HG03439 (cell line): ENCODE data around the gene BANF1.
"Not testable (repeated sequence)": the region's sequence is repeated elsewhere in the genome, so short reads cannot be mapped to it uniquely, and the experiment has no call there.

Experiments
- ATAC-seq: cut with Tn5 transposase; IDR thresholded peaks from one replicate; pipeline ENCODE4 v1.9.1; 2021; ENCODE audit warnings: mild to moderate bottlenecking, moderate library complexity; ENCODE audit not compliant: unreplicated experiment

The BANF1 gene

DNA sequence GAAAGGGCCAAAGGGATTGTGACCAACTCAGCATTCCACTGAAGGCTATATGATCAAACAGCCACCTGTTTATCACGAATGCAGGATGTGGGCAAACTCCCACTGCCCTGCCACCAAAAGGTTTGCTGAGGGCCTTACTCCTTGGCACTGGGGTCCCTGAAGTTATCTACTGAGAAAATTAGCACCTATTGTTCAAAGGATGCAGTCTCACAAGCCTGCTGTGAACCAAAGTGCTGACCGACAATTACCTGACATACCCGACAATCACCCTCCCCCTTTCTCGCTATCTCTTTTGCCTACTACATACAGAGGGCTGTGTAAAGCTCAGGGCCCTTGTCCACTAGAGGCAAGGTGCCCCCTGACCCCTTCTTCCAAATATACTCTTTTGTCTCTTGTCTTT, 7.7 kb downstream of the BANF1 start:
- not testable (repeated sequence) for ATAC-seq

DNA sequence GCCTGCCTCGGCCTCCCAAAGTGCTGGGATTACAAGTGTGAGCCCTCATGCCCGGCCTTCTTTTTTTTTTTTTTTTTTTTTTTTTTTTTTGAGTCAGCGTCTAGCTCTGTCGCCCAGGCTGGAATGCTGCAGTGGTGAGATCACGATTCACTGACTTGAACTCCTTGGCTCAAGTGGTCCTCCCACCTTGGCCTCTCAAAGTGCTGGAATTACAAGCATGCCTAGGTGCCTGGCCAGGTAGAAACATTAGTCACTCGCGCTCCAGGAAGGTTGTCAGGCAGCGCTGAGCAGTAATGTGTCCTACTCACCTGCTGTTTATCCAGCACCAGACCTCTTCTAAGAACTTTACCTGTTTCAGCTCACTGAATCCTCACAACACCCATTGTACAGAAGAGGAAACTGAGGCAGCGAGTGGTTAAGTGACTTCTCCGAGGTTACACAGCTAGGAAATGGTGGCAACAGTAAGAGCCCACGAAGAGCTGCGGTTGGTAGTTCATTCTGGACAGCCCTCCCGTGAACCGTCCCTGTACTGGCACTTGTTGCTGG, 9.0 kb downstream of the BANF1 start:
- no peak for ATAC-seq

DNA sequence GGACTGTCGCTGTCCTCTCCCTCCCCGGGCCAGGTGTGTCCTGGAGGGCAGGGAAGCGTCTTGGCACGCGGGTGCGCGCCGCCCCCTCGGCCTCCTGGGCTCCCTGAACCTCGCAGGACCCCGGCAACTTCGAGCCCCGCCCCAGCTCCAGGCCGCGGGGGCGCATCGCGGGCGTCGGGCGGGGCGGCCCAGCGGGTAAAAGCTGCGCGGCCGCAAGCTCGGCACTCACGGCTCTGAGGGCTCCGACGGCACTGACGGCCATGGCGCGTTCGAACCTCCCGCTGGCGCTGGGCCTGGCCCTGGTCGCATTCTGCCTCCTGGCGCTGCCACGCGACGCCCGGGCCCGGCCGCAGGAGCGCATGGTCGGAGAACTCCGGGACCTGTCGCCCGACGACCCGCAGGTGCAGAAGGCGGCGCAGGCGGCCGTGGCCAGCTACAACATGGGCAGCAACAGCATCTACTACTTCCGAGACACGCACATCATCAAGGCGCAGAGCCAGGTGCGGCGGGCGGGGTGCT, 9.5 kb downstream of the BANF1 start, which contains the start of gene CST6:
TSS of gene CST6 (plus strand) at position 224 of the 519 bp plus-strand sequence. CDS start at position 261, 37 bp downstream.
- ATAC-seq = no peak

DNA sequence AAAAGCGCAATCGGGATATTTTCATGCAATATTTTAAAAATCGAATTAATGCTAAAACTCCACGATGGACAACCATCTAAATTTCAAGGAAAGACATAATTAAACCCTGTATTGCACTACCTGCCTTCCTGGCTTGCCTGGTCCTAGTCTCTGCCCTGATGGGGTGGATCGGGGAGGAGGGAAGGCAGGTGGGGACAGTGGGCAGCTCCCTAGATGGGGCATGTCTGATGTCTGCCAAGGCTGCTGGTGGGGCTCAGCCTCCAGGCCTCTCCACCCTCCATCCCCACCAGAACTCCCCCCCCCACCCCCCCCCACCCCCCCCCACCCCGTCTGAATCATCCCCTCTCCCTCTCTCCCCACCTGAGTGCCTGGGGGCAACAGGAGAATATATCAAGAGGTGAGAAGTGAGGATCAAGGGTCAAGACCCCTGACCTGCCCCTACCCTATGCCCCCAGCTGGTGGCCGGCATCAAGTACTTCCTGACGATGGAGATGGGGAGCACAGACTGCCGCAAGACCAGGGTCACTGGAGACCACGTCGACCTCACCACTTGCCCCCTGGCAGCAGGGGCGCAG, 10.2 kb downstream of the BANF1 start:
- no peak for ATAC-seq

DNA sequence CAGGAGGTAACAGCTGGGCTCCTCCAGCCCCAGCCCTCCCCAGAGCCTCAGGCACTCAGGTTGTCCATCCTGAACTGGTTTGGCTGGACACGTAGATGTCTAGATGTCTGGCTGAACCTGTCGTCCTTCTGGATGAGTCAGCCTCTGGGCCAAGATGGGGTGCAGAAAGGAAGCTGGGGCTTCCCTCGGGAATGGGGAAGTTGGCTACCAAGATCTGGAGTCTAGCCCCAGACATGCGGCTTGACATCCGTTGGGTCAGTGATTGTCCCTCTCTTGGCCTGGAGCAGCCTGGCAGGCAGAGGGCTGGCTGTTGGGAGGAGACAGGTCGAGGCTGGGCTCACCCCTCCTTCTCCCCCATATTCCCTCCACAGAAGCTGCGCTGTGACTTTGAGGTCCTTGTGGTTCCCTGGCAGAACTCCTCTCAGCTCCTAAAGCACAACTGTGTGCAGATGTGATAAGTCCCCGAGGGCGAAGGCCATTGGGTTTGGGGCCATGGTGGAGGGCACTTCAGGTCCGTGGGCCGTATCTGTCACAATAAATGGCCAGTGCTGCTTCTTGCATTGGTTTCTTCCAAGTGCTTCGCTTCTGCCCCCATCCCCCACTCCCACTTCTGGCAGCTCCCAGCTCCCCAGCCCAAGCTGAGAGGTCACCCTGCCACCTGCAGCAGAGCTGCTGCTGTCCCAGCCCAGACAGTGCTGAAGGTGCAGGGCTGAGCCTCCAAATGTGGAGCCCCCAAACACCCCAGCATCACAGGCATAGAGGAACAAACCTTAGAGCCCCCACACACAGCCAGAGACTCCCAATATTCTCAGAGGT, 10.9 kb downstream of the BANF1 start:
- ATAC-seq = no peak

DNA sequence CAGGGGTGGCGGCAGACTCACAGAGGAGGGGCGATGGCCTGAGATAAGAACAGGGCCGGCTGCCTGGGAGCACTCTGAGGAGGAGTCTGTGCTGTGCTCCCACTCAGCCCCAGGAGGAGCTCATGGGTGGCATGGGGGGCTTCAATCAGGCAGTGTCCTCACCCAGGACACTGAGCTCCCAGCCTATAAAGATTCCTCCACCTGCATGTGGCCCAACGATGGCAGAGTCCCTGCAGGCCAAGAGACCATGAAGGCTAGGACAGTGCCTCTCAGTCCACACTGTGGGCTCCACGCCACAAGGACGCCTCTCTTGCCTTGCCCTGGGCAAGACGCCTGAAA, 11.4 kb downstream of the BANF1 start:
- ATAC-seq = no peak

DNA sequence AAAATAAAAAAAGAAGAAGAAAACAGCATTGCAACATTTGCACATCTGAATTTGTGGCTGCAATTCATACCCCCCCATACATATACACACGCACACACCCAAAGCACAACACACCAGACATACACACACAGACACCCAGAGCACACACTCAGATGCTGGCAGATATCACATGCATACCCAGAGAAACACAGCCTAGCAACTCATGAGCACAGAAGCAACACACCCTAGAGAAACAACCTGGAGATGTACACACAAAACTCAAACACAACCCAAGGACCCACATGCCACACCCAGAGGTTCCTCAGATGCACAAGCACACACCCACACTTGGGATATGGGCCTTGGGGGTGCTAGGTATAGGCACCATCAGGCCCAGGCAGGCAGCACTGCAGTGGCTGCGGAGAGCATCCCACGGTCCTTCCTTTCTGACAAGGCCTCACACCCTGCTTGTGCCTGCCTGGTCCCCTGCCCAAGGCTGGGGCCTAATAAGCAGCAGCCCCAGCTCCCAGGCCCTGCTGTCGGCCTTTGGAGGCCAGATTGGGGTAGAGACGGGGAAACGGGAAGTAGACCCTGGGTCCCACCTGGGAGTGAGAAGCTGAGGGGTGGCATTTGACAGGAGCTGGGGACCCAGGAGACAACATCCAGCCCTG, 12.6 kb downstream of the BANF1 start:
- no peak for ATAC-seq

DNA sequence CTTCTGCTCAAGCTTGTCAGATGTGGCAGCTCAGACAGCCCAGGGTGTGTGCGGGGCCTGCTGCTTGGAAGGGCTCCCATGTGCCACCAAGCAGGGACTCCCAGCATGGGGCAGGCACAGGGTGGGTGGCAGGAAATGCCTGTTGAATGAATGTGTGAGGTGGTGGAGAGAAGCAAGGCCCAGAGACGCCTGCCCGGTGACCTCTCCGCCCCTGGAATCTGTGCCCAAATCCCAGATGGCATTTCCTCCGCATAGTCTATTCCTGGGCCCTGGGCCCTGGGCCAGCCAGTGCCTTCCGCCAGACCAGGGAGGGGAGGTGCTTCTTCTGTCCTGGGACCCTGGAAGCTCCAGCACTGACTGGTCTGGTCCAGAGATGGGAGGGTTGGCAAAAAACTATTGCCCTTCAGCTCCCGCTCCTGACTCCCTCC, 13.2 kb downstream of the BANF1 start:
- ATAC-seq = no peak

DNA sequence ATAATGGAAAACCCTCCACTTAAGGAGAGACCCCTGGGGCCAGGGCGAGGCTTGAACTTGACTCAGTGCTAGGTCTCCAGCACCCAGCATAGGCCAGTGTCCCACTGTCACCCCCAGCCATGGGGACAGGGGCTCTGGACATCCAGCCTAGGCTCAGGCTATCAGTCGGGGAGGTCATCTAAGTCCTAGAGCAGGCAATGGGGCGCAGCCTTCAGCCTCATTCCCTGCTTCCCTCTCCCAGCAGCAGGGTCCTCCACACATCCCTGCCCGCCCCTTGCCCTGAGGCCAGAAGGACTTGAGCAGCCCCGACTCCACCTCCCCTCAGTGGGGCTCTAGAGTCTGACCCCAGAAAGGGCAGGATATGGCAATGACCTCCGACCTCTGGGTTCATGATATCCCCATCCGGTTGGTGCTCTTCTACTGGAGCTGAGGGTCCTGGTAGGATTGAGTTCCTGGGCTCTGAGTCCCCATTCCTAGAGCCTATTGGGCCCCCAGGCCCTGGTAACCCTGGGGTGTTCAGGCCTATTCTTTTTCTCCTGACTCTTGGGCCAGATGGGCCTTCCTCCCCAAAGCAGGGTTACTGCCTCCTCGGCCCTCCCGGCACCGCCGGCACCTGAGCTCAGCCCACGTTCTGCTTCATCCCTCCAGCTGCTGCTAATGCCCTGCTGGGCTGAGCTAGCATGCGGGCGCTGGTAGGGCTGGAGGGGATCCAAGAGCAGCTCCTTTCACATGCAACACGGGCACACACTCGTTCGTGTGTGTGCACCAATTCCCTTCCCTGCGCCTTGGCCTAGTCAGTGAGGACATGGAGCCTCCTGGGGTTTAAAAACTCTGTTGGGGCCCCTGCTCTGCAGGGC, 13.9 kb downstream of the BANF1 start:
- ATAC-seq = no peak

DNA sequence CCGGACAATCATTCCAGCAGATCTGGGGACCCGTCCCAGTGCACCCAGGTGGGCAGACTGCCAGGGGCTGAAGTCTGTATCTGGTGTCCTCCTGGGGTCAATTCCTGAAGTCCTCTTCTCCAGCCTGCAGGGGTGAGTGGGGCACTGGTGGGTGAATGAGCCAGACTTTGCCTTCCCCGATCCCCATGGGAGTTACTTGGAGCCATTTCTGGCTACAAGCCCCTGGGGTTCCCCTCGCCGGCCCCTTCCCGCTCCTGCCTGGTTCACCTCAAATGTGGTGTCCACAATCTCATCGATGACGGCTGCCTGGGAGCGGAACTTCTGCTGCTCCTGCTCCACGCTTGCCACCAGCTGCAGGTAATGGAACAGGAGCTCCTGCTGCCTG, 14.5 kb downstream of the BANF1 start:
- no peak for ATAC-seq

DNA sequence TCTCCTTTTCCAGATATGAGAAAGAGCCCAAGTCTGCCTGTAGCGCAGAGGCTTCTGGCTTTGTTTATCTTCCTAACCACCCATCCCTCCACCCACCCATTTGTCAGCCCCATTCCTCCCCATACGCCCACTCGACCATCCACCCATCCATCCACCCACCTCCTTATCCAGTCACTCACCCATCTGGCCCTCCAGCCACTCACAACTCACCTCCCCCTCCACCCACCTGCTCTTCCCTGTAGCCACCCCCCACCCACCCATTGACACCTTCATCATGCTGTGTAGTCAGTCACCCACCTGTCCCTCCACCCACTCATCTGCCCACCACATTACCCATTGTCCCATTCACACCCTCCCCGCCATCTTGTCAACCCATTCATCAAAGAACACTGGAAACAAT, 15.0 kb downstream of the BANF1 start:
- ATAC-seq = no peak

DNA sequence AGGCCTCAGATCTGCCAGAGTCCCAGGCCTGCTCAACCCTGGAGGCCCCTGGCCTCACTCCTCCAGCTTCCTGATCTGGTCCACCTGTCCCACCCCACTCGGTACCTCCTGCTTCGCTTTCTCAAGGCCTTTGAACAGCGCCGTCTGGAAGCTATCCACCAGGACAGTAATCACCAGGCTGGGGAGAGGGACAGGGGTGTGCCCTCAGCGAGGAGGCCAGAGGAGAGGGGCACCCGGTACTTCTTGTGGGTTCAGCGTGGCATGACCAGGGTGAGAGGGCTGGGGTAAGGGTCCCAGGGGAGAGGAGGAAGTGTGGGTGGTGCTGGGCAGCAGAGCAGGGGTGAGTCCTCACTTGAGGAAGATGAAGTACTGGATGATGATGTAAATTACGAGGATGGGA, 17.9 kb downstream of the BANF1 start:
- ATAC-seq = no peak

DNA sequence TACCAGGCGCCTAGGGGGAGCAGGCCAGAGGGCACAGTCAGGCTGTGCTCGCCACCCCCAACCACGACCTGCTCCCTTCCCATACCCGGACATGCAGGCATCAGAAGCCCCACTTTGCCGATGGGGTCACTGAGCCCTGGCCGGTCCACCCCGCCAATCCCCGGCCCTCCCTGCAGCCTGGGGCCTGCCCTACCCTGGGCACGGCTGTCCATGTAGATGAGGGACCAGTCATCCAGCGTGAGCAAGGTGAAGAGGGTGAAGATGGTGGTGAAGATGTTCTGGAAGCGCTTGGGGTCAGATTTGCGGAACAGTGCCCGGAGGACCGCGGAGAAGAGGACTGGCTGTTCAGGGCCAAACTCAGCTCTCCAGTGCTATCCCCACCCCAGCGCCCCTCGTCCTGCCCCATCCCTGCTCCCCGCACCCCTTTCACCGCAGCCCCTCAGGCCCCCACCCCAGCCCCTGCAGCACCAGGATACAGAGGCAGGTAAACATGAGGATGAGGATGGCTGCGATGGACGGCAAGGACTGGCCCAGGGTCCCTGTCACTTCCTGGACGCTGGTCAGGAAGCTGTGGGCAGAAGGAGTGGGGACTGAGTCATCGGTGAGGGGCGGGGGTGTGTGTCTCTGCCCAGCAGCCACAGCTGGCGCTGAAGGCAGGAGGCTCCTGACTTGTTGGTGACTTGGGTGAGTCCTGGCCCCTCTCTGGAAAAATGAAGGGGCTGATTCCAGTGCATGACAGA, 18.5 kb downstream of the BANF1 start:
- no peak for ATAC-seq

DNA sequence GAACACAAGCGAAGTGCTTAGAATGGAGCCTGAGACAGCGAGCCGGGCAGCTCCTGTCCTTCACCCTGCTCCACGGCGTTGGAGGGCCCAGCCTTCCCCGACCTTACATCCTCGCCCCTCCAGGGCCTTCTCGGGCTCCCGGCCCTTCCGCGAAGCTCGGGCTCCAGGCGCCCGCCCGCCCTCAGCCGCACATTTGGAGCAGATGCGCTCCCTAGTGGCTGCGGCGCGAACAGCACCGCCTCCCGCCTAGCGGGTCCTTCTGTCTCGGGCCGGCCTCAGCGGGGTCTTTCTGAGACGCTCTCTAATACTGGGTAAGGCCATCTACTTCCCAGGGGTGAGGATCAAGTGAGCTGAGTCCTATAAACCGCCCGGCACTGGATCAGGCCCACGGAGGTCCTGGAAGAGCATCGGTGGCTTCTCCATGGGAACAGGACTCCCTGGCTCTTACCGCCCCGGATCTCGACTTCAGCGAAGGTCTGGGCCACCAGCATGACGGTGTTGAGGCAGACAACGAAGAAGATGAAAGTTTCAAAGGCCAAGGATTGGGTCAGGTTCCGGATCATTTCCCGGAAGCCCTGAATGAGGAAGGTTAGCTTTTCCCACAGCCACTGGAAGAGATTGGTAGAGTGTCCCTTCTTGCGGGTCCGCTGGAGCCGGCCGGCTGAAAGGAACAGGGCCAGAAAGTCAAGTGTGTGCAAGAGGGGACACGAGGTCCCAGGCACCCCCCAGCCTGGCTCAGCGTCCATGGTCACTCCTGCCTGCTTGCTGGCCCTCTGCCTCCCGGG, 20.3 kb downstream of the BANF1 start:
- no peak for ATAC-seq

DNA sequence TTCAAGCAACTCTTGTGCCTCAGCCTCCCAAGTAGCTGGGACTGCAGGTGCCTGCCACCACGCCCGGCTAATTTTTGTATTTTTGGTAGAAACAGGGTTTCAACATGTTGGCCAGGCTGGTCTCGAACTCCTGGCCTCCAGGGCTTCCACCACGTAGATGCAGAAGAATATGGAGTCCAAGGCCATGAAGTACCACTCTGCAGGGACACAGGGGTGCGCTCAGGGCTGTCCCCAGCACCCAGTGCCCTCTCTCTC, 20.8 kb downstream of the BANF1 start:
- not testable (repeated sequence) for ATAC-seq

DNA sequence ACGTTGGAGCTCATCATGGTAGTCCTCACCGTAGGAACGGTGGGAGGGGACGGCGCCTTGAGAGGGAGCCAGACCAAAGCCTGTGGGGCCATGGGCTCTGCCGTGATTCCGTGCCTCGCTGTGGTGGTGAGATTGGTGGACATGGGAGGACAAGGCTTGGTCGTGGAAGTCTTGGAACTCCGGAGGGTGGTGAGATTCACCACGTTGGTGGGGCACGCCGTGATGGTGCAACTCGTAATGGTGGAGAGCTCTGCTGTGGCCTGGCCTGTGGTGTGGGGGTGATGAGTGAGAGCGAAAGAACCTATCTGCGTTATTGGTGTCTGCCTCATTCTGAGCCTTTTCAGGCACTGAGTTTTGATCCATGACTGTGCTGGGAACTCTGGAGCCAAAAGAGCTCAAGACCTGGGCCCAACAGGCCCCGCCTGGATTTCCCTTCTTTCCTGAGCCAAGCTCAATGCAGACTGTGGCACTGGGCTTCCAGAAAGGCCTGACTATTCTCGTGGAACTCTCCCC, 23.8 kb downstream of the BANF1 start, which contains the start of gene CATSPER1:
TSS of gene CATSPER1 (minus strand) at position 463 of the 513 bp plus-strand sequence. CDS start at position 363, 100 bp downstream.
- ATAC-seq = no peak

DNA sequence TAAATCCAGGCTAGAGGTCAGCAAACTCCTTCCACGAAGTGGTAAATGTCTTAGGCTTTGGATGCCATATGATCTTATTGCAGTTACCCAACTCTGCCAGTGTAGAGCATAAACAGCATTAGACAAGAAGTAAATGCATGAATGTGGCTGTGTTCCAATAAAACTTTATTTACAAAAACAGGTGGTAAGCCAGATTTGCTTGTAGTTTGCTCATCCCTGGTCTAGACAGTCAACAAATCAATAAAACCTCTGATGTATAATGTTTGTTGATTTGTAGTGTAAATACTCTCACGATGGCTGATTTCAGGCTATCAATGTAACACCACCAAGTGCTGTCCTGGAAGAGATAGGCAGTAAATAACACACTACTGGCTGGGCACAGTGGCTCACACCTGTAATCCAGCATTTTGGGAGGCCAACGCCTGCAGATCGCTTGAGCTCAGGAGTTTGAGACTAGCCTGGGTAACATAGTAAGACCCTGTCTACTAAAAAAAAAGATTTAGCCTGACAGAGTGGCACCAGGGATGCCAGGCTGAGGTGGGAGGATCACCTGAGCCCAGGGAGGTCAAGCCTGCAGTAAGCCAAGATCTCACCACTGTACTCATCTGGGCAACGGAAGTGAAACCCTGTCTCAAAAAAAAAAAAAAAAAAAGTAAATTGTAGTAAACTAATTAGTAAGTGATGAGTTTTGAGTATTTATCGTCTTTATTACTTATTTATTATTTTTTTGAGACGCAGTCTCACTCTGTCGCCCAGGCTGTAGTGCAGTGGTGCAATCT, 30.8 kb downstream of the BANF1 start:
- ATAC-seq = no peak

DNA sequence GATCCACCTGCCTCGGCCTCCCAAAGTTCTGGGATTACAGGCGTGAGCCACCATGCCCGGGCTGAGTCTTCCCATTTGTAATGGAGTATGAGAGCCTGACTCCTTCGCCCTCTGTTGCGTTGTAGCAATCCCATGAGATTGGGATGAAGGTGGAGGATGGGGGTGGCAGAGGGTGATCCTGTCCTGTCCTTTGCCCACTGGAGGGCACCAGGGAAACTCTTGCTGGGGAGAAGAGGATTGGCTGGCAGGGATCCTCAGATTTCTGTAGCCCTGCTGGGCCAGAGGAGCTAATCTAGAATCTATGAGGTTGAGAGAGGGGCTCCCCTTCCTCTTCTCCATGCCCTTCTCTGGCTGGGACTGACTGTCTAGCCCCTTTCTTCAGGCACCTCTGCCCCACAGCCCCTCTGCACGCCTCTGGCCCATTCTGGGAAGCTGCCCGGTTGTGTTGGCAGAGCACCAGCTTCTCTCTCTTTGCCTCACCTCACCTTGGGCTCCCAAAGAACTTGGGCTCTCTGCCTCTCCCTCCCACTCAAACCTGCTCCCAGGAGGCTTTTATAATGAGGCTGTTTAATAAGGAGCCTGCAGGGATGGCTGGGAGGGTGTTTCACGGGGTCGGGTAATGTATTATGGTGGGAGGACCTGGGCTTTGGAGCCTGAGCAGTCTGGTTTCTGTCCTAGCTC, 33.5 kb downstream of the BANF1 start:
- no peak for ATAC-seq
